Right lobe of liver (tissue), 6 donors: Measurements from ENCODE around the gene CSF1. TPM values are rescaled to one million over a fixed set of nuclear protein-coding genes. Genes with fewer than 3 reads are reported as not detected.

Experiments used
- ATAC-seq, 4 donors: fragments of 200-7000 bp; cut with Tn5 transposase; one replicate each; pipeline ENCODE4 v1.9.1; 2020; ENCODE audit warnings: mild to moderate bottlenecking in 4 of 4, moderate library complexity in 4 of 4
- DNase-seq, 3 donors: peaks; one replicate each; pipeline ENCODE4 v3.0.0-alpha.2; 2020
- H3K27ac ChIP-seq, 3 donors: fragments of 200-600 bp; one replicate each; pipeline ENCODE4 v1.8.0; 2022
- H3K27me3 ChIP-seq, 2 donors: fragments of 200-600 bp; one replicate each; pipeline ENCODE4 v1.8.0; 2022
- H3K36me3 ChIP-seq, 4 donors: fragments of 200-600 bp; sonication (generic) in 1 of 4; one replicate each; pipeline versions ENCODE4 v1.5.1 to v1.8.0; 2017 to 2022; ENCODE audit warnings: control low read depth in 1 of 4
- H3K4me1 ChIP-seq, 4 donors: fragments of 200-600 bp; sonication (generic) in 1 of 4; one replicate each; pipeline versions ENCODE4 v1.5.1 to v1.8.0; 2017 to 2022; ENCODE audit warnings: control low read depth in 1 of 4
- H3K4me3 ChIP-seq, 3 donors: fragments of 200-600 bp; one replicate each; pipeline ENCODE4 v1.8.0; 2022
- H3K9me3 ChIP-seq, 4 donors: fragments of 200-600 bp; sonication (generic) in 1 of 4; one replicate each; pipeline versions ENCODE4 v1.5.1 to v1.8.0; 2017 to 2022; ENCODE audit warnings: control low read depth in 1 of 4
- POLR2A ChIP-seq: fragments of 450-650 bp; IDR thresholded peaks from one replicate; pipeline ENCODE4 v1.6.1; 2017; ENCODE audit warnings: antibody characterized with exemption, mild to moderate bottlenecking
- WGBS: methylation state at CpG from one replicate; pipeline ENCODE4 v1.1.6; 2018; ENCODE audit warnings: low coverage, low lambda C conversion rate; ENCODE audit not compliant: insufficient coverage; ENCODE audit errors: missing lambda C conversion rate; 5-methylcytosine and 5-hydroxymethylcytosine counted together
- intact Hi-C, 2 donors: fragments of 100-400 bp; cut with DNase I; formaldehyde crosslinking; loops; one replicate each; pipeline versions ENCODE4 v1.11.2 to v1.14.1; 2022
- total RNA-seq, 6 experiments: library from RNA; depleted of rRNA in 2 of 6; stranded (reverse); fragments of >200 nt in 2 of 6; fragmentation: NEBNext Ultra II Directional in 3 of 6; extraction: Animal tissue kit (Norgen Biotek cat#: 25700) in 3 of 6; gene quantifications; one replicate each; pipeline versions ENCODE4 v1.1.0 to v1.2.4, GENCODE V29; 2016 to 2023
- TF ChIP-seq, protein P1 (sequence below), 4 donors: fragments of 200-600 bp in 3 of 4; fragments of 450-650 bp in 1 of 4; IDR thresholded peaks; one replicate each; pipeline versions ENCODE4 v1.5.1 to v1.8.0; 2016 to 2022; ENCODE audit warnings: antibody characterized with exemption in 4 of 4, mild to moderate bottlenecking in 2 of 4
- donor health status: DM: no; HTN: yes; CAD: no.
- donor health status: DM: no; HTN: no; CAD: no.
- donor health status: DM: no; HTN: no; CAD: no.
- donor health status: DM: no; HTN: yes; CAD: no.
- donor health status: DM: no; HTN: yes; CAD: no.

CSF1 gene
- total RNA-seq, 6 experiments from 2014 or later, result 4.8 to 44.1 (median 22.0) TPM

DNA sequence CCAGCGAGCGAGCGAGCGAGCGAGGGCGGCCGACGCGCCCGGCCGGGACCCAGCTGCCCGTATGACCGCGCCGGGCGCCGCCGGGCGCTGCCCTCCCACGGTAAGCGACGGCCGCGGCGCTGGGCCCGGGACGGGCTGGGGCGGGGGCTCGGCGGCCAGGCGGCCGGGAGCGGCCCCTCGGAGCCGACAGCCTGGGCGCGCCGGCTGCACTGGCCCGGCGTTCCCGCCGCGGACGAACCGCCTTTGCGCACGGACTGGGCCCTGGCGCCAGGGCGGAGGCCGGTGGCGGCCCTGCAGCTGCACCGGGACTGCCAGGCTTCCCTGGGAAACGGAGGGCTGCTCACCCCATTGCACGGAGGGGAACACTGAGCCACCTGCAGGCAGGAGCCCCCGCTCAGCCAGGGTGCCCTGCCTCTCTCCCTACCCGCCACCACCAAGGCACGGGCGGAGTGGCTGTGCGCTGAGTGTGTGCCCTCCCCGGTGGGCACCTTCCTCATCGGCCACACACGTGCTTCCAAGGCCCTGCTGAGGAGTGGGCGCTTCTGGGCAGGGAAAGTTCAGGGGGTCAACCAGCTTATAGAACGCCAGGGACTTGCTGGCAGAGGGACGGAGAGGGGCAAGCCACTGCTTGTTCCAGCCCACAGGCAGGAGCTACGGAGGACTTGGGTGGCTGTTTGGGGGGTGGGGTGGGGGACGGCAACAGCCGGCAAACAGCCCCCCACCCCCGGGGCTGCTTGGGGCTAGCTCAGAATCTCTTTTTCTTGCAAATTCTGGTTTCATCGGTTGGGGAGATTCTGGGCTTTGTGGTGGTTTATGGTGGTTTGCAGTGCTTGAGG is 532 bp downstream of the CSF1 start:
- intact Hi-C loops, result loop anchor here in 1 of 2 donors (10.0 kb wide), 1 partner anchor 64 kb away; no protein-coding TSS in a partner anchor
- WGBS, result 3% methylated on average over 10 of the region's 70 CpGs
- H3K27me3 ChIP-seq, result no peaks in the 10 kb centered on the region
- ATAC-seq (peak in 3 of 4 donors; percentile 3 to 20 (median 5)), DNase-seq (no peak)
- TF ChIP-seq POLR2A, result no peak
- TF ChIP-seq, protein P1, sequence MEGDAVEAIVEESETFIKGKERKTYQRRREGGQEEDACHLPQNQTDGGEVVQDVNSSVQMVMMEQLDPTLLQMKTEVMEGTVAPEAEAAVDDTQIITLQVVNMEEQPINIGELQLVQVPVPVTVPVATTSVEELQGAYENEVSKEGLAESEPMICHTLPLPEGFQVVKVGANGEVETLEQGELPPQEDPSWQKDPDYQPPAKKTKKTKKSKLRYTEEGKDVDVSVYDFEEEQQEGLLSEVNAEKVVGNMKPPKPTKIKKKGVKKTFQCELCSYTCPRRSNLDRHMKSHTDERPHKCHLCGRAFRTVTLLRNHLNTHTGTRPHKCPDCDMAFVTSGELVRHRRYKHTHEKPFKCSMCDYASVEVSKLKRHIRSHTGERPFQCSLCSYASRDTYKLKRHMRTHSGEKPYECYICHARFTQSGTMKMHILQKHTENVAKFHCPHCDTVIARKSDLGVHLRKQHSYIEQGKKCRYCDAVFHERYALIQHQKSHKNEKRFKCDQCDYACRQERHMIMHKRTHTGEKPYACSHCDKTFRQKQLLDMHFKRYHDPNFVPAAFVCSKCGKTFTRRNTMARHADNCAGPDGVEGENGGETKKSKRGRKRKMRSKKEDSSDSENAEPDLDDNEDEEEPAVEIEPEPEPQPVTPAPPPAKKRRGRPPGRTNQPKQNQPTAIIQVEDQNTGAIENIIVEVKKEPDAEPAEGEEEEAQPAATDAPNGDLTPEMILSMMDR (IDR thresholded peaks at IDR 0.05), result no peak
- peaks cover 0 to 34% (median 10%) of the 10 kb centered on the region in 4 donors for H3K4me1 ChIP-seq
- H3K4me3 ChIP-seq, result peak overlapping the region; percentile 77 to 89 (median 87)
- H3K27ac ChIP-seq, result peak overlapping the region; percentile 76 to 83 (median 76)
- H3K36me3 ChIP-seq, result peaks cover 0 to 7% (median 4%) of the 10 kb centered on the region in 4 donors
- no peaks in the 10 kb centered on the region for H3K9me3 ChIP-seq

DNA sequence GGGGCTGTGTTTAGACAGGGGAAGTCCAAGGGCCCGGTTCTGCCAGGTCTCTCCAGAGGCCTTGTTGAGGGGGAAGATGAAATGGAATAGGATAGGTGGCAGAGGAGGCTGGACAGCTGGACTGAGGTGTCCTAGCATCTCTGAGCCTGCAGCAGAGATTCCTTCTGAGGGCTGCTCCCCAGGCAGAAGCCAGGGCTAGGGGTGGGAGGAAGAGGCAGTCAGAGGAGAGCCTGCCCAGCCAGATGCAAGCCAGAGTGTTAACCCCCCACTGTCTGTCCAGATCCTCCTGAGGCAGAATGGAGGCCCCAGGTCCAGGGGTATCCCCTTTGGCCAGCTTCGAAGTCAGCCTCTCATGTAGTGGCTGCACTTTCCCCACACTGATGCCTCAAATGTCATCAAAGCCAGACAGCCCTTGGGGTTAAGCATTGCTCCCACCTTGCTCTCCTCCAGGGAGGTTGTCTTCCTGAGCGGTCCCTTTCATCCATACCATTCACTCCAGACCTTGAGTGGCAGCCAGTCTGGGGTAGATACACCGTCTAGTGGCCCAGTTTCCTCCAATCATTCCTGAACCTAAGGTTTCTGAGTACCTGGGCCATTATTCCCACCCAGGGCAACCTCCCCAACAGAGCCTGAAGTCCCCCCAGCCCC is 1.7 kb downstream of the CSF1 start:
- Histone ChIP-seq H3K36me3 (peaks cover 0 to 19% (median 9%) of the 10 kb centered on the region in 4 donors), H3K9me3 (no peaks in the 10 kb centered on the region), H3K4me3 (peak overlapping the region; percentile 77 to 89 (median 87)), H3K27me3 (no peaks in the 10 kb centered on the region), H3K27ac (peak overlapping the region in 2 of 3 donors; percentile 76 to 83), H3K4me1 (peaks cover 0 to 34% (median 10%) of the 10 kb centered on the region in 4 donors)
- DNase-seq (no peak), ATAC-seq (no peak)
- intact Hi-C loops, result loop anchor here in 1 of 2 donors (10.0 kb wide), 1 partner anchor 62 kb away; no protein-coding TSS in a partner anchor
- TF ChIP-seq POLR2A, result no peak
- TF ChIP-seq, protein P1 (IDR thresholded peaks at IDR 0.05), result no peak
- WGBS, result 26% methylated on average over 3 of the region's 4 CpGs

DNA sequence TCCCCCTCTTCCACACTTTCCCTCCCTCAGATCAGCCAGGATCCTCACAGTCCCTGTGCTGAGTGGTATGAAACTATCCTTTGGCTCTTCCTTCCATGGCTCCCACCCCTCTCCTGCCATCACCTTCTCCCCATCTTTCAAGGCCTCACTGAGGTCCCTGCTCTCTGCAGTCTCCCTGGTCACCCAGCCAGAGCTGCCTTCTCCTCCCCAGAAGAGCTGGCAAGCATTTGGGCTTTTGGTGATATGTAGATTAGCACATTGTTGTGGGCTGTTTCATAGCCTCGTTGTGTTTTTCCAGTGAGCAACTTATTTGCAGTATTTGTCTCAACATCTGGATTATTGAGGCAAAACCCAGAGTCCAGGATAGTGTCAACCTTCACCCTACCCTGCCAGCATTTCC is 2.2 kb downstream of the CSF1 start:
- intact Hi-C loops, result loop anchor here in 1 of 2 donors (10.0 kb wide), 1 partner anchor 62 kb away; no protein-coding TSS in a partner anchor
- H3K27ac ChIP-seq, result peak overlapping the region; percentile 21 to 83 (median 54)
- peaks cover 0 to 24% (median 13%) of the 10 kb centered on the region in 4 donors for H3K36me3 ChIP-seq
- no peaks in the 10 kb centered on the region for H3K27me3 ChIP-seq
- peaks cover 0 to 34% (median 10%) of the 10 kb centered on the region in 4 donors for H3K4me1 ChIP-seq
- no peaks in the 10 kb centered on the region for H3K9me3 ChIP-seq
- TF ChIP-seq, protein P1 (IDR thresholded peaks at IDR 0.05), result no peak
- no peak for TF ChIP-seq POLR2A
- DNase-seq, result no peak
- ATAC-seq, result no peak
- H3K4me3 ChIP-seq, result peak overlapping the region in 2 of 3 donors; percentile 77 to 89
- WGBS, result 17% methylated on average over 1 of the region's 1 CpG

GRCh38 chr1:109913360-109913879 is 2.8 kb downstream of the CSF1 start:
- Histone ChIP-seq H3K4me3 (peak overlapping the region in 2 of 3 donors; percentile 77 to 89), H3K9me3 (no peaks in the 10 kb centered on the region), H3K36me3 (peaks cover 2 to 30% (median 16%) of the 10 kb centered on the region in 4 donors), H3K4me1 (peaks cover 0 to 34% (median 10%) of the 10 kb centered on the region in 4 donors), H3K27ac (peak overlapping the region in 2 of 3 donors; percentile 21 to 54), H3K27me3 (no peaks in the 10 kb centered on the region)
- no peak for DNase-seq
- no CpG with 5 or more reads among the region's 1 CpG for WGBS
- intact Hi-C loops, result loop anchor here in 1 of 2 donors (10.0 kb wide), 1 partner anchor 61 kb away; no protein-coding TSS in a partner anchor
- ATAC-seq, result no peak
- TF ChIP-seq, protein P1 (IDR thresholded peaks at IDR 0.05), result no peak
- no peak for TF ChIP-seq POLR2A
